ENCODE data around the gene ERRFI1. TPM values are rescaled to one million over a fixed set of nuclear protein-coding genes. Genes with fewer than 3 reads are reported as not detected.

The ERRFI1 gene
- total RNA-seq, 2 donors from 2014 or later = 2.6 to 3.3 TPM

DNA sequence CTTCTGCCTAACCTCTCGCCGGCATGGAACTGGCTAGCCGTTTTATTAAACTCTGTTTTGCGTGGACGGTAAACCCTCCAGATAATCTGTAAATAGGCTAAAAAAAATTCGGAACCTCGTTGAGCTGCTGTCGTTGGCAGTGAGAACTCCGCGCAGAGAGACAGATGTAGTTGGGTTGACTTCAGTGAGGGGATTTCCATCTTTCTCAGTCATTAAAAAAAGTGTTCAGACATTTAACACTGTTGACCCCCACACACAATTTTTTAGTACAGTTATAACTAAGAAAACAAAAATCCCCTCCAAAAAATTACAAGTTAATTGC, 64.1 kb downstream of the ERRFI1 start:
- Mint-ChIP-seq H3K4me3 (peak overlapping the region; percentile 93 to 97), H3K36me3 (ENCODE audit: insufficient read depth in 2 of 2) (peaks cover 8 to 31% of the 10 kb centered on the region in 2 donors), H3K9me3 (no peaks in the 10 kb centered on the region), H3K27me3 (ENCODE audit: low read depth) (no peaks in the 10 kb centered on the region), H3K27ac (peak overlapping the region; percentile 100), H3K4me1 (ENCODE audit: low read depth) (peaks cover 50% of the 10 kb centered on the region)
- peak; percentile 12 to 17 for ATAC-seq (replicated peaks in 1 of 2)
- no peak for DNase-seq

Other genes with a start within 250 kb of the ERRFI1 start
- gene PER3, start 242.0 kb downstream of the ERRFI1 start, total RNA-seq = 1 to 10 TPM; 1.2 to 1.3 TPM
- not detected for gene UTS2, start 173.2 kb downstream of the ERRFI1 start, total RNA-seq
- 10 to 100 TPM; 35.4 to 86.2 TPM for gene TNFRSF9, start 85.5 kb downstream of the ERRFI1 start, total RNA-seq
- 100 to 1,000 TPM; 247 to 273 TPM for gene PARK7, start 64.6 kb downstream of the ERRFI1 start, total RNA-seq